MM.1S (cell line): ENCODE data around the gene RNASE7.

Experiments
- DNase-seq: peaks from one replicate; pipeline ENCODE4 v3.0.0-alpha.2; 2015
- H2AFZ ChIP-seq: fragments of 300-600 bp; sonication (generic); 2 replicates; pipeline ENCODE4 v1.6.0; 2016; ENCODE audit warnings: antibody characterized with exemption, low read length
- H3F3A ChIP-seq: fragments of 300-600 bp; sonication (generic); 2 replicates; pipeline ENCODE4 v1.6.1; 2016; ENCODE audit warnings: mild to moderate bottlenecking, antibody characterized with exemption, low read length, moderate library complexity, mixed read lengths; ENCODE audit not compliant: insufficient read depth
- H3K27ac ChIP-seq: fragments of 300-600 bp; sonication (generic); 2 replicates; pipeline ENCODE4 v1.5.1; 2016; ENCODE audit warnings: mild to moderate bottlenecking, low read length
- H3K27me3 ChIP-seq: fragments of 300-600 bp; sonication (generic); replicated peaks from 2 replicates; pipeline ENCODE4 v1.6.0; 2016; ENCODE audit warnings: low read length; ENCODE audit not compliant: insufficient read depth
- H3K36me3 ChIP-seq: fragments of 300-600 bp; sonication (generic); replicated peaks from 2 replicates; pipeline ENCODE4 v1.6.1; 2016; ENCODE audit warnings: mild to moderate bottlenecking, low read length, mixed read lengths; ENCODE audit not compliant: insufficient read depth
- H3K4me1 ChIP-seq: fragments of 300-600 bp; sonication (generic); 2 replicates; pipeline ENCODE4 v1.6.1; 2016; ENCODE audit warnings: low read length, mixed read lengths
- H3K4me2 ChIP-seq: fragments of 300-600 bp; sonication (generic); 2 replicates; pipeline ENCODE4 v1.6.0; 2016; ENCODE audit warnings: low read depth, low read length
- H3K4me3 ChIP-seq: fragments of 300-600 bp; sonication (generic); 2 replicates; pipeline ENCODE4 v1.5.1; 2016; ENCODE audit warnings: low read length, mixed read lengths
- H3K79me2 ChIP-seq: fragments of 300-600 bp; sonication (generic); 2 replicates; pipeline ENCODE4 v1.6.1; 2016; ENCODE audit warnings: mixed run types, low read length, mixed read lengths
- H3K9ac ChIP-seq: fragments of 300-600 bp; sonication (generic); 2 replicates; pipeline ENCODE4 v1.6.1; 2016; ENCODE audit warnings: low read length, mixed read lengths
- H3K9me2 ChIP-seq: fragments of 300-600 bp; sonication (generic); replicated peaks from 2 replicates; pipeline ENCODE4 v1.6.1; 2016; ENCODE audit warnings: mild to moderate bottlenecking, low read length, mixed read lengths; ENCODE audit not compliant: insufficient read depth
- H3K9me3 ChIP-seq: fragments of 300-600 bp; sonication (generic); replicated peaks from 2 replicates; pipeline ENCODE4 v1.6.1; 2016; ENCODE audit warnings: mild to moderate bottlenecking, low read length, mixed read lengths; ENCODE audit not compliant: insufficient read depth
- H4K20me1 ChIP-seq: fragments of 300-600 bp; sonication (generic); 2 replicates; pipeline ENCODE4 v1.6.1; 2016; ENCODE audit warnings: mild to moderate bottlenecking, low read length, moderate library complexity, mixed read lengths; ENCODE audit not compliant: insufficient read depth
- CTCF ChIP-seq: fragments of 300-600 bp; sonication (generic); IDR thresholded peaks from 2 replicates; pipeline ENCODE4 v1.5.1; 2016; ENCODE audit warnings: antibody characterized with exemption, low read length, mixed read lengths
- EZH2 ChIP-seq: fragments of 300-600 bp; sonication (generic); optimal IDR thresholded peaks from 2 replicates; pipeline ENCODE3; 2017; ENCODE audit warnings: low read depth, mild to moderate bottlenecking, antibody characterized with exemption, low read length, mixed read lengths
- EZH2phosphoT487 ChIP-seq: fragments of 300-600 bp; sonication (generic); IDR thresholded peaks from 2 replicates; pipeline ENCODE4 v1.6.1; 2018; ENCODE audit warnings: antibody characterized with exemption, low read length

RNASE7 gene

DNA sequence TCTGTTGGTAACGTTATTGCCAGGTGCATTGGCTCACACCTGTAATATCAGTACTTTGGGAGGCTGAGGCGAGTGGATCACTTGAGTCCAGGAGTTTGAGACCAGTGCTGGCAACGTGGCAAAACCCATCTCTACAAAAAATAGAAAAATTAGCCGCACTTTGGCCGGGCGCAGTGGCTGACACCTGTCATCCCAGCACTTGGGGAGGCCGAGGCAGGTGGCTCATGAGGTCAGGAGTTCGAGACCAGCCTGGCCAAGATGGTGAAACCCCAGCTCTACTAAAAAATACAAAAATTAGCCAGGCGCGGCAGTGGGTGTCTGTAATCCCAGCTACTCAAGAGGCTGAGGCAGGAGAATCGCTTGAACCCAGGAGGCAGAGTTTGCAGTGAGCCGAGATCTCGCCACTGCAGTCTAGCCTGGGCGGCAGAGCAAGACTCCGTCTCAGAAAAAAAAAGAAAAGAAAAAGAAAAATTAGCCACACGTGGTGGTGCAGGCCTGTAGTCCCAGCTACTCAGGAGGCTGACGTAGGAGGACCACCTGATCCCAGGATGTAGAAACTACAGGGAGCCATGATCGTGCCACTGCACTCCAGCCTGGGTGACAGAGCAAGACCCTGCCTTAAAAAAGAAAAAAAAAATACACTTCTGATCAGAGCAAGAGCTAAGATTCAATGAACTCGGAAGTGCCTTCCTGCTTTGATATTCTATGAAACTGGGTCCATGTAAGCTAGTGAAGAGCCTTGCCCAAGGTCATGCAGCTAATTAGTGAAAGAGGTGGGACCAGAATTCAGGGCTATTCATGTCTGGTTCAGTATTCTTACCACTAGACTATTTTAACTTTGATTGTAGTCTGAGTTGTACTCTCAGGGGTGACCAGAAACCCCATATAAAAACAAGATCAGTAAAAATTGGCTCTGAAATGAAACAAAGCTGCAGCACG is 11.3 kb downstream of the RNASE7 start:
- Histone ChIP-seq H3K36me3 (no peaks in the 10 kb centered on the region), H3K4me1 (no peaks in the 10 kb centered on the region), H3K79me2 (no peaks in the 10 kb centered on the region), H3K4me2 (no peak overlapping the region), H3K9me2 (no peaks in the 10 kb centered on the region), H3K27ac (no peak overlapping the region), H3K4me3 (no peak overlapping the region), H3K9me3 (no peaks in the 10 kb centered on the region), H4K20me1 (no peaks in the 10 kb centered on the region), H2AFZ (no peak overlapping the region), H3K27me3 (no peaks in the 10 kb centered on the region), H3K9ac (no peak overlapping the region), H3F3A (no peaks in the 10 kb centered on the region)
- DNase-seq, result no peak
- TF ChIP-seq EZH2 (no peak), EZH2phosphoT487 (no peak), CTCF (no peak)

DNA sequence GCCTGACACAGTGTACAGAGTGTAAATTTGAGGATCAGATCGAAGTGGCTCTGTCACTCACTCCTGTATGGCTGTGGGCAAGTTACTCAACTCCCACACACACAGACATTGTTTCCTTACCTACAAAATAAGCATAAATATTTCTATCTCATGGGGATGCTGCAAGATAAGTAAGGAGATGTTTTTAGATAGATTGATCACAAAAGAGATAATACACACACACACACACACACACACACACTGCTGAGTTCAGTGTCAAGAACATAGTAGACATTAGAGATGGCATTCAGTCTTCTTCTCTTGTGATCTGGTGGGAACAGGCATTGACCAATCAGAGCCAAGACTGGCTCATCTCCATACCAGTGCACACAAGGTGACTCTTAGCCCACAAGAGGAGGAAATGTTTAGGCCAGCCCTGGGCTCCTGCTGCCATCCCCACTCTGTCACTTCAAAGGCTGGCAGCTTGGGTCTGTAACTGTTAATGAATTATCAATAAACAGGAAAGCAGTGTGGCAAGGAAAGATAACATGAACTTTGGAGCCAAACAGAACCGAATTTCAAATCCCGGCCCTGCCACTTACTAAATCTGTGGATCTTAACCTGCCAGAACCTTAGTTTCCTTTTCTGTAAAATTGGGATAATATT is 12.1 kb downstream of the RNASE7 start:
- Histone ChIP-seq H3K9ac (no peak overlapping the region), H3K27me3 (no peaks in the 10 kb centered on the region), H3F3A (no peaks in the 10 kb centered on the region), H4K20me1 (no peaks in the 10 kb centered on the region), H3K36me3 (no peaks in the 10 kb centered on the region), H3K9me2 (no peaks in the 10 kb centered on the region), H3K4me3 (no peak overlapping the region), H3K4me2 (no peak overlapping the region), H3K79me2 (no peaks in the 10 kb centered on the region), H3K4me1 (no peaks in the 10 kb centered on the region), H3K27ac (no peak overlapping the region), H3K9me3 (no peaks in the 10 kb centered on the region), H2AFZ (no peak overlapping the region)
- DNase-seq, result no peak
- TF ChIP-seq EZH2phosphoT487 (no peak), CTCF (no peak), EZH2 (no peak)

DNA sequence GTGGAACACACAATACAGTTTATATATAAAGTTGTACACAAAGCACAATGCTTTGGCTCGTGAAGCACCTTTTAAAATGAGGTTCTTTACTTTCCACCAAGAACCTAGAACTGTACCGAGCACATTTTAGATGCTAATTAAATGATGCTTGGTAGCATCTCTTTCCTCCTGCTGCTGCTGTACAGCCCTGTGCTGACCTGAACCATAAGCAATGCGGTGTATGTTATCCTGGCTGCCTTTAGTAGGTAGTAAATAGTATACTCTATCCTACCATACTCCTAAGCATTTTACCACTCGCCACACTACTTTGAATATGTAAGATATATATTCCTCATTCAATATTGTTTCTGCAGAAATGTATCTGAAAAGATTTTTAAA is 12.6 kb downstream of the RNASE7 start:
- Histone ChIP-seq H3K9me2 (no peaks in the 10 kb centered on the region), H2AFZ (no peak overlapping the region), H3K27ac (no peak overlapping the region), H3K4me1 (no peaks in the 10 kb centered on the region), H3K27me3 (no peaks in the 10 kb centered on the region), H3F3A (no peaks in the 10 kb centered on the region), H3K79me2 (no peaks in the 10 kb centered on the region), H3K4me2 (no peak overlapping the region), H3K9ac (no peak overlapping the region), H3K4me3 (no peak overlapping the region), H3K9me3 (no peaks in the 10 kb centered on the region), H3K36me3 (no peaks in the 10 kb centered on the region), H4K20me1 (no peaks in the 10 kb centered on the region)
- DNase-seq, result no peak
- TF ChIP-seq EZH2 (no peak), CTCF (no peak), EZH2phosphoT487 (no peak)
